GM21447 (cell line): ENCODE data around the gene ZNF574.

ENCODE experiments used
- ATAC-seq: cut with Tn5 transposase; IDR thresholded peaks from one replicate; pipeline ENCODE4 v1.9.1; 2021; ENCODE audit not compliant: unreplicated experiment

The ZNF574 gene

GRCh38 chr19:42122691-42123607 is 47.0 kb downstream of the ZNF574 start:
- peak; percentile 45 for ATAC-seq

GRCh38 chr19:42123765-42124164 is 47.8 kb downstream of the ZNF574 start:
- no peak for ATAC-seq

GRCh38 chr19:42124386-42124901 is 48.5 kb downstream of the ZNF574 start:
- no peak for ATAC-seq

GRCh38 chr19:42125536-42125935 is 49.6 kb downstream of the ZNF574 start:
- no peak for ATAC-seq

- no peak for ATAC-seq
These were observed 50.6 kb downstream of the ZNF574 start for GRCh38 chr19:42126574-42126973.

GRCh38 chr19:42129399-42130253 is 53.7 kb downstream of the ZNF574 start:
- ATAC-seq, result peak; percentile 50

- ATAC-seq, result no peak
These were observed 54.2 kb downstream of the ZNF574 start for GRCh38 chr19:42130254-42130573.
